ENCODE data around the gene CCSAP. TPM values are rescaled to one million over a fixed set of nuclear protein-coding genes. Genes with fewer than 3 reads are reported as not detected.

CCSAP gene
- polyA plus RNA-seq, 12 donors = 6.2 to 10.5 (median 7.5) TPM; not detected in 1

Other genes starting within 250 kb of the CCSAP start
- gene RAB4A, start 71.9 kb downstream of the CCSAP start, polyA plus RNA-seq (ENCODE audit: insufficient read length in 12 of 12) = 10 to 100 TPM in 11 of 12 donors, not detected in 1; 37.2 to 64.2 (median 51.7) TPM
- gene ACTA1, start 91.0 kb upstream of the CCSAP start, polyA plus RNA-seq (ENCODE audit: insufficient read length in 12 of 12) = over 10,000 TPM in 5 of 12 donors, 1,000 to 10,000 TPM in 7; 3,117 to 18,980 (median 8,257) TPM
- 10 to 100 TPM in 11 of 12 donors, not detected in 1; 17.1 to 38.9 (median 31.1) TPM for gene NUP133, start 165.3 kb upstream of the CCSAP start, polyA plus RNA-seq (ENCODE audit: insufficient read length in 12 of 12)
- gene ABCB10, start 215.7 kb upstream of the CCSAP start, polyA plus RNA-seq (ENCODE audit: insufficient read length in 12 of 12) = 10 to 100 TPM in 11 of 12 donors, not detected in 1; 12.1 to 31.9 (median 17.4) TPM